GM12878 (cell line): Measurements from ENCODE around the gene ARL4D. TPM values are rescaled to one million over a fixed set of nuclear protein-coding genes. Genes with fewer than 3 reads are reported as not detected.

ENCODE experiments used
- FOXM1 ChIP-seq: IDR thresholded peaks from 2 replicates; pipeline ENCODE4 v1.6.1; 2012; ENCODE audit warnings: low read depth, mild to moderate bottlenecking, inconsistent platforms, low read length, moderate library complexity
- NR2C1 ChIP-seq: fragments of 450-650 bp; IDR thresholded peaks from 2 replicates; pipeline ENCODE4 v1.6.1; 2017; ENCODE audit warnings: antibody characterized with exemption, mild to moderate bottlenecking, moderate library complexity
- PML ChIP-seq: IDR thresholded peaks from 2 replicates; pipeline ENCODE4 v1.6.1; 2012; ENCODE audit warnings: low read length, inconsistent platforms
- SREBF2 ChIP-seq: IDR thresholded peaks from 2 replicates; pipeline ENCODE4 v1.6.1; 2012; ENCODE audit warnings: mild to moderate bottlenecking, low read length
- TARDBP ChIP-seq: IDR thresholded peaks from 2 replicates; pipeline ENCODE4 v1.6.1; 2016; ENCODE audit warnings: borderline replicate concordance
- ZSCAN29 ChIP-seq: fragments of 450-650 bp; IDR thresholded peaks from 2 replicates; pipeline ENCODE4 v1.6.1; 2017; ENCODE audit warnings: mild to moderate bottlenecking, moderate library complexity
- polyA plus RNA-seq, 11 experiments: library from polyadenylated mRNA; depleted of rRNA in 4 of 11; unstranded in 6 of 11; stranded (reverse) in 5 of 11; fragments of >200 nt; fragmentation: Nextera tagmentation in 4 of 11; fragmentation: Illumina TruSeq in 1 of 11; extraction: Ambion mirVana in 4 of 11; extraction: Trizol in 1 of 11; gene quantifications; 1 replicate in 1 of 11; 2 replicates in 10 of 11; pipeline versions ENCODE4 v1.2.1 to v1.2.3, GENCODE V29; 2011 to 2016; ENCODE audit warnings: inconsistent platforms in 2 of 11, missing spikeins in 2 of 11, low read depth in 1 of 11
- total RNA-seq, 4 experiments: library from RNA; depleted of rRNA in 3 of 4; stranded (reverse); fragments of >200 nt in 3 of 4; fragmentation: Illumina TruSeq in 1 of 4; extraction: Trizol in 1 of 4; gene quantifications; 2 replicates each; pipeline versions ENCODE4 v1.2.1 to v1.2.3, GENCODE V29; 2013 to 2021
- TF ChIP-seq, protein P1 (sequence below): fragments of 450-650 bp; IDR thresholded peaks from 2 replicates; pipeline ENCODE4 v1.6.1; 2018; ENCODE audit warnings: mild to moderate bottlenecking, low read depth, moderate library complexity; ENCODE audit not compliant: partially characterized antibody
- TF ChIP-seq, protein P2 (sequence below): fragments of 450-650 bp; IDR thresholded peaks from 2 replicates; pipeline ENCODE4 v1.6.1; 2016; ENCODE audit warnings: mild to moderate bottlenecking
- TF ChIP-seq, protein P3 (sequence below), 3 experiments: IDR thresholded peaks in 2 of 3; conservative IDR thresholded peaks in 1 of 3; 2 replicates each; pipeline ENCODE4 v1.5.1; 2011; ENCODE audit warnings: low read depth in 3 of 3, low read length in 3 of 3, mild to moderate bottlenecking in 3 of 3, control low read depth in 2 of 3, moderate library complexity in 2 of 3, inconsistent platforms in 1 of 3, mixed read lengths in 1 of 3; ENCODE audit not compliant: control insufficient read depth in 2 of 3, insufficient read depth in 1 of 3; ENCODE audit errors: extremely low read depth in 1 of 3
- TF ChIP-seq, protein P4 (sequence below): fragments of 450-650 bp; IDR thresholded peaks from 2 replicates; pipeline ENCODE4 v1.6.1; 2017; ENCODE audit warnings: borderline replicate concordance
- TF ChIP-seq, protein P5 (sequence below): IDR thresholded peaks from 2 replicates; pipeline ENCODE4 v1.6.1; 2012; ENCODE audit warnings: low read length, inconsistent platforms
- TF ChIP-seq, protein P6 (sequence below): fragments of 450-650 bp; IDR thresholded peaks from 2 replicates; pipeline ENCODE4 v1.6.1; 2017; ENCODE audit warnings: antibody characterized with exemption, mild to moderate bottlenecking, moderate library complexity
- TF ChIP-seq, protein P7 (sequence below): IDR thresholded peaks from 2 replicates; pipeline ENCODE4 v1.6.1; 2011; ENCODE audit warnings: low read depth, low read length, improper control_type of control experiment, borderline replicate concordance
- TF ChIP-seq, protein P8 (sequence below): IDR thresholded peaks from 2 replicates; pipeline ENCODE4 v1.6.1; 2011; ENCODE audit warnings: mild to moderate bottlenecking, low read depth, low read length, moderate library complexity; ENCODE audit not compliant: insufficient replicate concordance

ARL4D gene
- total and polyA plus RNA-seq, 10 of the 15 experiments (the other 5 are each of a cell fraction or from before 2014, with no cell fraction given): 0.10 to 1.5 (median 0.75) TPM

DNA sequence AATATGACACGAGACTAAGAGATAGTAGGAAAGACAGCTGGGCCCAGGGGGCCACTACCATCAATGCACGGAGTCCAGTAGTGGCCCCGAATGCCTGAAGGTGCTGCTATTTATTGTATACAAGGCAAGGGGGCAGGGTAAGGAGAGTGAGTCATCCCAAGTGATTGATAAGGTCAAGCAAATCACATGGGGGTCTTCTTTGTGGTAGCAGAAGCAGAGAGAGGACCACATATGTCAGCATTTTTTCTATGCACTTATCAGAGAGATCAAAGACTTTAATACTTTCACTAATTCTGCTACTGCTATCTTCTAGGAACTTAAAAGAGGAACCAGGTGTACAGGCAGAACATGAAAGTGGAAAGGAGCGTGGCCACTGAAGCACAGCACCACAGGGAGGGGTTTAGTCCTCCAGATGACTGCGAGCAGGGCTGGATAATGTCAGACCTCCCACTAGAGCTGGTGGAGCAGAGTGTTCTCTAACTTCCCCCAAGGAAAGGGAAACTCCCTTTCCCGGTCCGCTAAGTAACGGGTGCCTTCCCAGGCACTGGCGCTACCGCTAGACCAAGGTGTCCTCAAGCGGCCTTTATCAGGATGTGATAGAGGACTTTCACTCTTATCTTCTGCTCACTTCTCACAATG lies 26.4 kb upstream of the ARL4D start (continued):
- TF ChIP-seq, protein P1, sequence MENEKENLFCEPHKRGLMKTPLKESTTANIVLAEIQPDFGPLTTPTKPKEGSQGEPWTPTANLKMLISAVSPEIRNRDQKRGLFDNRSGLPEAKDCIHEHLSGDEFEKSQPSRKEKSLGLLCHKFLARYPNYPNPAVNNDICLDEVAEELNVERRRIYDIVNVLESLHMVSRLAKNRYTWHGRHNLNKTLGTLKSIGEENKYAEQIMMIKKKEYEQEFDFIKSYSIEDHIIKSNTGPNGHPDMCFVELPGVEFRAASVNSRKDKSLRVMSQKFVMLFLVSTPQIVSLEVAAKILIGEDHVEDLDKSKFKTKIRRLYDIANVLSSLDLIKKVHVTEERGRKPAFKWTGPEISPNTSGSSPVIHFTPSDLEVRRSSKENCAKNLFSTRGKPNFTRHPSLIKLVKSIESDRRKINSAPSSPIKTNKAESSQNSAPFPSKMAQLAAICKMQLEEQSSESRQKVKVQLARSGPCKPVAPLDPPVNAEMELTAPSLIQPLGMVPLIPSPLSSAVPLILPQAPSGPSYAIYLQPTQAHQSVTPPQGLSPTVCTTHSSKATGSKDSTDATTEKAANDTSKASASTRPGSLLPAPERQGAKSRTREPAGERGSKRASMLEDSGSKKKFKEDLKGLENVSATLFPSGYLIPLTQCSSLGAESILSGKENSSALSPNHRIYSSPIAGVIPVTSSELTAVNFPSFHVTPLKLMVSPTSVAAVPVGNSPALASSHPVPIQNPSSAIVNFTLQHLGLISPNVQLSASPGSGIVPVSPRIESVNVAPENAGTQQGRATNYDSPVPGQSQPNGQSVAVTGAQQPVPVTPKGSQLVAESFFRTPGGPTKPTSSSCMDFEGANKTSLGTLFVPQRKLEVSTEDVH: no peak
- TF ChIP-seq FOXM1 (no peak), PML (no peak), SREBF2 (no peak), ZSCAN29 (no peak), NR2C1 (no peak), TARDBP (no peak)
- TF ChIP-seq, protein P2, sequence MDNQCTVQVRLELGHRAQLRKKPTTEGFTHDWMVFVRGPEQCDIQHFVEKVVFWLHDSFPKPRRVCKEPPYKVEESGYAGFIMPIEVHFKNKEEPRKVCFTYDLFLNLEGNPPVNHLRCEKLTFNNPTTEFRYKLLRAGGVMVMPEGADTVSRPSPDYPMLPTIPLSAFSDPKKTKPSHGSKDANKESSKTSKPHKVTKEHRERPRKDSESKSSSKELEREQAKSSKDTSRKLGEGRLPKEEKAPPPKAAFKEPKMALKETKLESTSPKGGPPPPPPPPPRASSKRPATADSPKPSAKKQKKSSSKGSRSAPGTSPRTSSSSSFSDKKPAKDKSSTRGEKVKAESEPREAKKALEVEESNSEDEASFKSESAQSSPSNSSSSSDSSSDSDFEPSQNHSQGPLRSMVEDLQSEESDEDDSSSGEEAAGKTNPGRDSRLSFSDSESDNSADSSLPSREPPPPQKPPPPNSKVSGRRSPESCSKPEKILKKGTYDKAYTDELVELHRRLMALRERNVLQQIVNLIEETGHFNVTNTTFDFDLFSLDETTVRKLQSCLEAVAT: no peak
- TF ChIP-seq, protein P3, sequence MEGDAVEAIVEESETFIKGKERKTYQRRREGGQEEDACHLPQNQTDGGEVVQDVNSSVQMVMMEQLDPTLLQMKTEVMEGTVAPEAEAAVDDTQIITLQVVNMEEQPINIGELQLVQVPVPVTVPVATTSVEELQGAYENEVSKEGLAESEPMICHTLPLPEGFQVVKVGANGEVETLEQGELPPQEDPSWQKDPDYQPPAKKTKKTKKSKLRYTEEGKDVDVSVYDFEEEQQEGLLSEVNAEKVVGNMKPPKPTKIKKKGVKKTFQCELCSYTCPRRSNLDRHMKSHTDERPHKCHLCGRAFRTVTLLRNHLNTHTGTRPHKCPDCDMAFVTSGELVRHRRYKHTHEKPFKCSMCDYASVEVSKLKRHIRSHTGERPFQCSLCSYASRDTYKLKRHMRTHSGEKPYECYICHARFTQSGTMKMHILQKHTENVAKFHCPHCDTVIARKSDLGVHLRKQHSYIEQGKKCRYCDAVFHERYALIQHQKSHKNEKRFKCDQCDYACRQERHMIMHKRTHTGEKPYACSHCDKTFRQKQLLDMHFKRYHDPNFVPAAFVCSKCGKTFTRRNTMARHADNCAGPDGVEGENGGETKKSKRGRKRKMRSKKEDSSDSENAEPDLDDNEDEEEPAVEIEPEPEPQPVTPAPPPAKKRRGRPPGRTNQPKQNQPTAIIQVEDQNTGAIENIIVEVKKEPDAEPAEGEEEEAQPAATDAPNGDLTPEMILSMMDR (IDR thresholded peaks at IDR 0.05 in 2 of 3, conservative IDR thresholded peaks at IDR 0.05 in 1 of 3; ENCODE audit: control insufficient read depth in 2 of 3, extremely low read depth in 1 of 3, insufficient read depth in 1 of 3, low read depth in 3 of 3, low read length in 3 of 3): no peak
- TF ChIP-seq, protein P4, sequence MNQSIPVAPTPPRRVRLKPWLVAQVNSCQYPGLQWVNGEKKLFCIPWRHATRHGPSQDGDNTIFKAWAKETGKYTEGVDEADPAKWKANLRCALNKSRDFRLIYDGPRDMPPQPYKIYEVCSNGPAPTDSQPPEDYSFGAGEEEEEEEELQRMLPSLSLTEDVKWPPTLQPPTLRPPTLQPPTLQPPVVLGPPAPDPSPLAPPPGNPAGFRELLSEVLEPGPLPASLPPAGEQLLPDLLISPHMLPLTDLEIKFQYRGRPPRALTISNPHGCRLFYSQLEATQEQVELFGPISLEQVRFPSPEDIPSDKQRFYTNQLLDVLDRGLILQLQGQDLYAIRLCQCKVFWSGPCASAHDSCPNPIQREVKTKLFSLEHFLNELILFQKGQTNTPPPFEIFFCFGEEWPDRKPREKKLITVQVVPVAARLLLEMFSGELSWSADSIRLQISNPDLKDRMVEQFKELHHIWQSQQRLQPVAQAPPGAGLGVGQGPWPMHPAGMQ: no peak; the same call in 1 of the 2 replicates
- TF ChIP-seq, protein P5, sequence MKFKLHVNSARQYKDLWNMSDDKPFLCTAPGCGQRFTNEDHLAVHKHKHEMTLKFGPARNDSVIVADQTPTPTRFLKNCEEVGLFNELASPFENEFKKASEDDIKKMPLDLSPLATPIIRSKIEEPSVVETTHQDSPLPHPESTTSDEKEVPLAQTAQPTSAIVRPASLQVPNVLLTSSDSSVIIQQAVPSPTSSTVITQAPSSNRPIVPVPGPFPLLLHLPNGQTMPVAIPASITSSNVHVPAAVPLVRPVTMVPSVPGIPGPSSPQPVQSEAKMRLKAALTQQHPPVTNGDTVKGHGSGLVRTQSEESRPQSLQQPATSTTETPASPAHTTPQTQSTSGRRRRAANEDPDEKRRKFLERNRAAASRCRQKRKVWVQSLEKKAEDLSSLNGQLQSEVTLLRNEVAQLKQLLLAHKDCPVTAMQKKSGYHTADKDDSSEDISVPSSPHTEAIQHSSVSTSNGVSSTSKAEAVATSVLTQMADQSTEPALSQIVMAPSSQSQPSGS: no peak
- TF ChIP-seq, protein P6, sequence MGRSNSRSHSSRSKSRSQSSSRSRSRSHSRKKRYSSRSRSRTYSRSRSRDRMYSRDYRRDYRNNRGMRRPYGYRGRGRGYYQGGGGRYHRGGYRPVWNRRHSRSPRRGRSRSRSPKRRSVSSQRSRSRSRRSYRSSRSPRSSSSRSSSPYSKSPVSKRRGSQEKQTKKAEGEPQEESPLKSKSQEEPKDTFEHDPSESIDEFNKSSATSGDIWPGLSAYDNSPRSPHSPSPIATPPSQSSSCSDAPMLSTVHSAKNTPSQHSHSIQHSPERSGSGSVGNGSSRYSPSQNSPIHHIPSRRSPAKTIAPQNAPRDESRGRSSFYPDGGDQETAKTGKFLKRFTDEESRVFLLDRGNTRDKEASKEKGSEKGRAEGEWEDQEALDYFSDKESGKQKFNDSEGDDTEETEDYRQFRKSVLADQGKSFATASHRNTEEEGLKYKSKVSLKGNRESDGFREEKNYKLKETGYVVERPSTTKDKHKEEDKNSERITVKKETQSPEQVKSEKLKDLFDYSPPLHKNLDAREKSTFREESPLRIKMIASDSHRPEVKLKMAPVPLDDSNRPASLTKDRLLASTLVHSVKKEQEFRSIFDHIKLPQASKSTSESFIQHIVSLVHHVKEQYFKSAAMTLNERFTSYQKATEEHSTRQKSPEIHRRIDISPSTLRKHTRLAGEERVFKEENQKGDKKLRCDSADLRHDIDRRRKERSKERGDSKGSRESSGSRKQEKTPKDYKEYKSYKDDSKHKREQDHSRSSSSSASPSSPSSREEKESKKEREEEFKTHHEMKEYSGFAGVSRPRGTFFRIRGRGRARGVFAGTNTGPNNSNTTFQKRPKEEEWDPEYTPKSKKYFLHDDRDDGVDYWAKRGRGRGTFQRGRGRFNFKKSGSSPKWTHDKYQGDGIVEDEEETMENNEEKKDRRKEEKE: no peak
- TF ChIP-seq, protein P7, sequence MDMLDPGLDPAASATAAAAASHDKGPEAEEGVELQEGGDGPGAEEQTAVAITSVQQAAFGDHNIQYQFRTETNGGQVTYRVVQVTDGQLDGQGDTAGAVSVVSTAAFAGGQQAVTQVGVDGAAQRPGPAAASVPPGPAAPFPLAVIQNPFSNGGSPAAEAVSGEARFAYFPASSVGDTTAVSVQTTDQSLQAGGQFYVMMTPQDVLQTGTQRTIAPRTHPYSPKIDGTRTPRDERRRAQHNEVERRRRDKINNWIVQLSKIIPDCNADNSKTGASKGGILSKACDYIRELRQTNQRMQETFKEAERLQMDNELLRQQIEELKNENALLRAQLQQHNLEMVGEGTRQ: no peak
- TF ChIP-seq, protein P8, sequence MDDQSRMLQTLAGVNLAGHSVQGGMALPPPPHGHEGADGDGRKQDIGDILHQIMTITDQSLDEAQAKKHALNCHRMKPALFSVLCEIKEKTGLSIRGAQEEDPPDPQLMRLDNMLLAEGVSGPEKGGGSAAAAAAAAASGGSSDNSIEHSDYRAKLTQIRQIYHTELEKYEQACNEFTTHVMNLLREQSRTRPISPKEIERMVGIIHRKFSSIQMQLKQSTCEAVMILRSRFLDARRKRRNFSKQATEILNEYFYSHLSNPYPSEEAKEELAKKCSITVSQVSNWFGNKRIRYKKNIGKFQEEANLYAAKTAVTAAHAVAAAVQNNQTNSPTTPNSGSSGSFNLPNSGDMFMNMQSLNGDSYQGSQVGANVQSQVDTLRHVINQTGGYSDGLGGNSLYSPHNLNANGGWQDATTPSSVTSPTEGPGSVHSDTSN: no peak
